Upper lobe of right lung (tissue), 1 donor: ENCODE measurements around the gene KCNQ5. TPM values are rescaled to one million over a fixed set of nuclear protein-coding genes. Genes with fewer than 3 reads are reported as not detected.

Experiments
- ATAC-seq: fragments of 200-7000 bp; cut with Tn5 transposase; one replicate; pipeline ENCODE4 v1.9.1; 2020; ENCODE audit warnings: mild to moderate bottlenecking, moderate library complexity
- DNase-seq: peaks from one replicate; pipeline ENCODE4 v3.0.0-alpha.2; 2020
- H3K27ac ChIP-seq: fragments of 200-600 bp; one replicate; pipeline ENCODE4 v1.8.0; 2022
- H3K27me3 ChIP-seq: fragments of 200-600 bp; one replicate; pipeline ENCODE4 v1.8.0; 2022; ENCODE audit warnings: mild to moderate bottlenecking
- H3K36me3 ChIP-seq: fragments of 200-600 bp; one replicate; pipeline ENCODE4 v1.8.0; 2022
- H3K4me1 ChIP-seq: fragments of 200-600 bp; one replicate; pipeline ENCODE4 v1.8.0; 2022
- H3K4me3 ChIP-seq: fragments of 200-600 bp; one replicate; pipeline ENCODE4 v1.8.0; 2022; ENCODE audit warnings: mild to moderate bottlenecking
- H3K9me3 ChIP-seq: fragments of 200-600 bp; one replicate; pipeline ENCODE4 v1.8.0; 2022
- intact Hi-C: fragments of 100-400 bp; cut with DNase I; formaldehyde crosslinking; loops from one replicate; pipeline ENCODE4 v1.11.0; 2022
- total RNA-seq: library from RNA; stranded (reverse); fragmentation: NEBNext Ultra II Directional; extraction: Animal tissue kit (Norgen Biotek cat#: 25700); gene quantifications from one replicate; pipeline ENCODE4 v1.2.1, GENCODE V29; 2021
- TF ChIP-seq, protein P1 (sequence below): fragments of 200-600 bp; IDR thresholded peaks from one replicate; pipeline ENCODE4 v1.8.0; 2022; ENCODE audit warnings: antibody characterized with exemption
- donor health status: DM: no; HTN: yes; CAD: no; lungs with severe emphysema.

KCNQ5 gene
- total RNA-seq, 1 donor from 2014 or later: 1.3 TPM

DNA sequence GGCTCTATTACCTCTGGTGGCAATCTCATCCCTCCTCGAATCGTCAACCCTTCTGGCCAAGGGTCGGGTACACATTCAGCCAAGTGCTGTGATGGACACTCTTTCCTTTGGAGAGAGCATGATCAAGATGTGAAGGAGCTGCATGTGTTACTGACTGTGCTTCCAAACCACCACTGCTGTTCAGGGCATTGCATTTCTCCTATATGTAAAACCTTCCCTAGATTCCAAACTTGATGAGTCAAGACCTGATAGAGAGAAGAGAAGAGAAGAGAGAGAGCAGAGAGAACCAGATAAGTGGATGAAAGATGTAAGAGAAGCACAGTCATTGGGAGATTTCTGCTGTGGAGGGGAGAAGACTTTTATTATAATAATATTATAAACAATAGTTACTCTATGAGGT lies 162.2 kb downstream of the KCNQ5 start:
- intact Hi-C loops: no loop called here
- no peaks in the 10 kb centered on the region for H3K9me3 ChIP-seq
- H3K4me1 ChIP-seq: peaks cover 8% of the 10 kb centered on the region
- H3K27me3 ChIP-seq: no peaks in the 10 kb centered on the region
- ATAC-seq (no peak), DNase-seq (no peak)
- TF ChIP-seq, protein P1, sequence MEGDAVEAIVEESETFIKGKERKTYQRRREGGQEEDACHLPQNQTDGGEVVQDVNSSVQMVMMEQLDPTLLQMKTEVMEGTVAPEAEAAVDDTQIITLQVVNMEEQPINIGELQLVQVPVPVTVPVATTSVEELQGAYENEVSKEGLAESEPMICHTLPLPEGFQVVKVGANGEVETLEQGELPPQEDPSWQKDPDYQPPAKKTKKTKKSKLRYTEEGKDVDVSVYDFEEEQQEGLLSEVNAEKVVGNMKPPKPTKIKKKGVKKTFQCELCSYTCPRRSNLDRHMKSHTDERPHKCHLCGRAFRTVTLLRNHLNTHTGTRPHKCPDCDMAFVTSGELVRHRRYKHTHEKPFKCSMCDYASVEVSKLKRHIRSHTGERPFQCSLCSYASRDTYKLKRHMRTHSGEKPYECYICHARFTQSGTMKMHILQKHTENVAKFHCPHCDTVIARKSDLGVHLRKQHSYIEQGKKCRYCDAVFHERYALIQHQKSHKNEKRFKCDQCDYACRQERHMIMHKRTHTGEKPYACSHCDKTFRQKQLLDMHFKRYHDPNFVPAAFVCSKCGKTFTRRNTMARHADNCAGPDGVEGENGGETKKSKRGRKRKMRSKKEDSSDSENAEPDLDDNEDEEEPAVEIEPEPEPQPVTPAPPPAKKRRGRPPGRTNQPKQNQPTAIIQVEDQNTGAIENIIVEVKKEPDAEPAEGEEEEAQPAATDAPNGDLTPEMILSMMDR: no peak
- no peak overlapping the region for H3K27ac ChIP-seq
- no peaks in the 10 kb centered on the region for H3K36me3 ChIP-seq
- H3K4me3 ChIP-seq: no peak overlapping the region

DNA sequence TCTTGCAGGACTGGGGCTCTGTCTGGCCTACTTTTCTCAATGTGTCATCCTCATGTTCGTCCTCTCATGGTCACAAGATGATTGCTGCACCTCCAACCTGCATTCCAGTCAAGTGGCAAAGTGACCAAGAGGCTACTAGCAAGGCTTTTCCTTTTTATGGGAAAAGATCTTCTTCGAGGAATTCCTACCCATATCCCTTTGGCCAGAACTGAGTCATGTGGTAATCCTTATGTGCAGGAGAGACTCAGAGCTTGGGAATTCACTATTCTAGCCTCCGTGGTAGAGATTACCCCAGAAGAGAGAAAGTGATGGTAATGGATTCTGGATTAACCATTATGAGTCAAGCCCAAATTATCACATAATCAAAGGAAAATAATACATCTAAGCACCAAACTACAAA lies 162.7 kb downstream of the KCNQ5 start:
- intact Hi-C loops: no loop called here

DNA sequence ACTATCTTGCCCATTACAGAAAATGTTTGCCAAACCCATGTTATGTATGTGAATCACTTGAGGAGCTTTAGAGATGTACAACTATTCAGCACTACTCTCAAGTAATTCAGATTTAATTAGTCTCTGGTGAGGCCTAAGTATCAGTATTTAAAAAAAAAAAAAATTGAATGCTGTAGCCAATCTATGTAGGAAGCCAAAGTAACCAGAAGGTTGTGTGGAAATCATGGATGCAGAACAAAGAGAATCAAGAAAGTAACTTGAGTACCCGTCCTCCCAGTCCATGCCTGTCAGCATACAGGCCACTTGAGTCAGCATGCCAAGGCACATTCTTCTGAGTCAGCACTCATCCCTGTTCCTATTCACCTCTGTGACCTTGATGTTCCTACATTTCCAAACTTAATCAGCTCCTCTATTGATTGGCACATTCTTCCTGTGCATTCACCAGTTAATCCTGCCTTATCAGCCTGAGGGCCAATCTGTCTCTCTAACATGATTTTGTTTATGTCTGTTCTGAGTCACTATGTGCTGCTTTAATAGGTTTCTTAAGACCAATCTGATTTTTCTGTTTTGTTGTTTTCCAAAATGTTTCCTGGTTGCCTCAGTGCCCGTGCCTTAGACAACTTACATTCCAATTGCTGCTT lies 165.6 kb downstream of the KCNQ5 start:
- intact Hi-C loops: no loop called here
- ATAC-seq: peak; percentile 58
- Histone ChIP-seq H3K4me1 (peaks cover 8% of the 10 kb centered on the region), H3K9me3 (no peaks in the 10 kb centered on the region), H3K27ac (no peak overlapping the region), H3K27me3 (no peaks in the 10 kb centered on the region), H3K4me3 (no peak overlapping the region), H3K36me3 (no peaks in the 10 kb centered on the region)
- no peak for DNase-seq
- TF ChIP-seq, protein P1: no peak

More for the DNA sequence above, 162.7 kb downstream of the KCNQ5 start:
- Histone ChIP-seq H3K4me1 (peaks cover 8% of the 10 kb centered on the region), H3K4me3 (no peak overlapping the region), H3K9me3 (no peaks in the 10 kb centered on the region), H3K27ac (no peak overlapping the region), H3K27me3 (no peaks in the 10 kb centered on the region), H3K36me3 (no peaks in the 10 kb centered on the region)
- TF ChIP-seq, protein P1: no peak
- DNase-seq (no peak), ATAC-seq (no peak)

DNA sequence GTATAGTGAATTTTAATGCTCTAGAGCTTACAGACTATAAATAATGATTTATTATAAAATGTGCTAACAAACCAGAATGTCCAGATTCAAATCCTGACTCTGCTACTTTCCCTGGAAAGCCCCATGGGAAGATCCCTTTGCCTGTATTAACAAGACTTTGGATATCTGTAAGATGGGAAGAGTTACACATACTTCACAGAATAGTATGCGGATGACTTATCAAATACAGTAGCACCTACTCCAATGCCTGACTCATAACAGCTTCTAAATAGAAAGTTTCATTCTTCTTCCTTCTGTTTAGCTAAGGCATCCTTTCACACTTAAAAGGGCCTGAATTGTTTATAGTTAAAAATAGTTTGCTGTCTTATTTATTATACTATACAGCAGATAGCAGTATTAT lies 166.3 kb downstream of the KCNQ5 start:
- Histone ChIP-seq H3K27me3 (no peaks in the 10 kb centered on the region), H3K27ac (no peak overlapping the region), H3K9me3 (no peaks in the 10 kb centered on the region), H3K36me3 (no peaks in the 10 kb centered on the region), H3K4me1 (peaks cover 8% of the 10 kb centered on the region), H3K4me3 (no peak overlapping the region)
- no peak for ATAC-seq
- TF ChIP-seq, protein P1: no peak
- intact Hi-C loops: no loop called here
- DNase-seq: no peak

DNA sequence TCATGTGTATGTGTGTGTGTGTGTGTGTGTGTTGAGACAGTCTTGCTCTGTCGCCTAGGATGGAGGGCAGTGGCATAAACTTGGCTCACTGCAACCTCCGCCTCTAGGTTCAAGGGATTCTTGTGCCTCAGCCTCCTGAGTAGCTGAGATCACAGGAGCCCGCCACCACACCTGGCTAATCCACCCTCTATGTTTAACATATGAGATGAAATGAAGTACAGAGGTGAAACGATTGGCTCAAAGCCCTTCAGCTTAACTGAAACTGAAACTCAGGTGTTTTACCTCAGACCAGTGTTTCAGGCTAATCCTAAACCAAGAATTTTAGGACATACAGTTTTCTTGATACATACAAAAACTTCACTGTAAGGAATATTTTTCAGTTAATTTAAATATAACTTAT lies 167.3 kb downstream of the KCNQ5 start:
- no peak overlapping the region for H3K27ac ChIP-seq
- H3K4me3 ChIP-seq: no peak overlapping the region
- H3K27me3 ChIP-seq: no peaks in the 10 kb centered on the region
- peaks cover 8% of the 10 kb centered on the region for H3K4me1 ChIP-seq
- no peaks in the 10 kb centered on the region for H3K9me3 ChIP-seq
- ATAC-seq: no peak
- DNase-seq: no peak
- TF ChIP-seq, protein P1: no peak
- intact Hi-C loops: no loop called here
- no peaks in the 10 kb centered on the region for H3K36me3 ChIP-seq

DNA sequence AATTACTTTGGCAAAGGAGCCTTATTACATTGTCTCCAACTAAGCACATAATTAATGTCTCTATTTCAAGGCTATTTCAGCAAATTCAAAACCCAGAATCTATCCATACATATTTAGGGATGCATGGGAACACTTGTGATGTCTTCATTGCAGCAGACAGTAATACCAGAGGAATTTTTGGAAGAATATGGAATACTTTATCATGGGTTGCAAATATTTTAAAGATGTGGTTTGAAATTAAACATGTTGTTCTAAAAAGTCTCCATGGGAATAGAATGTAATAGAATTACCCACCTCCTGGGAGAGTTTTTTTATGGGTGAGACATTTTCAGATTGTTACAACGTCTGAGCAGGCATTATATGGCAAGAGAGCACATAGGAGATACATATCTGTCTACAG lies 170.8 kb downstream of the KCNQ5 start:
- no peaks in the 10 kb centered on the region for H3K27me3 ChIP-seq
- H3K36me3 ChIP-seq: no peaks in the 10 kb centered on the region
- H3K4me1 ChIP-seq: peaks cover 2% of the 10 kb centered on the region
- DNase-seq: no peak
- H3K27ac ChIP-seq: no peak overlapping the region
- H3K9me3 ChIP-seq: no peaks in the 10 kb centered on the region
- ATAC-seq: no peak
- H3K4me3 ChIP-seq: no peak overlapping the region
- TF ChIP-seq, protein P1: no peak
- intact Hi-C loops: no loop called here
